ENCODE measurements around the gene CAMK1D. TPM values are rescaled to one million over a fixed set of nuclear protein-coding genes. Genes with fewer than 3 reads are reported as not detected.

CAMK1D gene
- total and polyA plus RNA-seq, 2 of the 4 experiments (the other 2 are of a cell fraction), result 5.0 to 5.3 TPM

GRCh38 chr10:12643279-12643678 lies 293.9 kb downstream of the CAMK1D start:
- WGBS, 2 experiments (ENCODE audit: extremely low coverage in 2 of 2, insufficient read length in 1 of 2), result 80% methylated on average over 1 of the region's 17 CpGs; no CpG with 5 or more reads in 1 of the 2 experiments
- Histone ChIP-seq H2AK9ac (replicated peaks; ENCODE audit: low read depth, low read length, poor library complexity) (no peak overlapping the region), H3K56ac (ENCODE audit: extremely low read depth, insufficient read depth, low read length) (no peak overlapping the region), H4K91ac (ENCODE audit: insufficient read depth, low read depth, low read length) (no peak overlapping the region), H3K4me1 (ENCODE audit: control insufficient read depth, insufficient read depth, low read length) (no peaks in the 10 kb centered on the region), H2BK20ac (ENCODE audit: low read depth, low read length) (no peak overlapping the region), H3K18ac (ENCODE audit: low read depth, low read length) (no peak overlapping the region), H3K9ac (ENCODE audit: low read depth, low read length) (no peak overlapping the region), H3K27ac (ENCODE audit: insufficient read depth, low read length) (no peak overlapping the region), H3K79me1 (ENCODE audit: low read depth in 1 of 2, low read length in 2 of 2) (no peaks in the 10 kb centered on the region), H4K5ac (ENCODE audit: low read depth, low read length) (no peak overlapping the region), H3K4me2 (ENCODE audit: low read depth, low read length) (no peak overlapping the region), H3K27me3 (ENCODE audit: control insufficient read depth, insufficient read depth, low read length) (peaks cover 4% of the 10 kb centered on the region; the same call in 1 of the 2 replicates), H3K36me3 (ENCODE audit: control insufficient read depth, insufficient read depth, low read length) (no peaks in the 10 kb centered on the region), H3K4me3 (ENCODE audit: insufficient read depth, low read depth, low read length) (no peak overlapping the region), H4K20me1 (ENCODE audit: insufficient read depth, low read length) (no peaks in the 10 kb centered on the region), H3K23ac (ENCODE audit: low read depth, low read length) (no peak overlapping the region), H4K8ac (ENCODE audit: low read depth in 2 of 2, low read length in 2 of 2) (no peak overlapping the region), H3K9me1 (ENCODE audit: insufficient read depth, low read length) (no peaks in the 10 kb centered on the region), H3K14ac (replicated peaks; ENCODE audit: low read depth, low read length) (no peak overlapping the region), H2BK120ac (ENCODE audit: low read depth, low read length) (no peak overlapping the region), H3K9me3 (ENCODE audit: control insufficient read depth, insufficient read depth, low read length) (no peaks in the 10 kb centered on the region), H2BK5ac (ENCODE audit: low read depth, low read length, poor library complexity, severe bottlenecking) (no peak overlapping the region), H2BK15ac (ENCODE audit: low read depth, low read length) (no peak overlapping the region), H2AK5ac (ENCODE audit: low read depth, low read length) (no peak overlapping the region), H3K4ac (ENCODE audit: low read depth, low read length) (no peak overlapping the region), H2AFZ (replicated peaks; ENCODE audit: low read length, poor library complexity) (no peak overlapping the region)
- BruUV-seq (replicated peaks), result no TSS peak
- DNase-seq (no peak), ATAC-seq (ENCODE audit: low read depth) (no peak)
- in situ Hi-C loops (cut with MboI; ENCODE audit: low sequenced_read_pairs), result no loop called here
- CTCF ChIA-PET, result no interaction called here
- dilution Hi-C loops (cut with HindIII; ENCODE audit: low sequenced_read_pairs, unreplicated experiment), result no loop called here
- TF ChIP-seq CTCF (conservative IDR thresholded peaks at IDR 0.05; ENCODE audit: low read depth, low read length) (no peak), MXI1 (IDR thresholded peaks at IDR 0.05; ENCODE audit: borderline replicate concordance, low read depth, low read length) (no peak), SMC3 (IDR thresholded peaks at IDR 0.05; ENCODE audit: low read depth, low read length) (no peak), RAD21 (IDR thresholded peaks at IDR 0.05; ENCODE audit: low read length) (no peak), BHLHE40 (IDR thresholded peaks at IDR 0.05; ENCODE audit: low read depth, low read length) (no peak), ELK1 (IDR thresholded peaks at IDR 0.05; ENCODE audit: borderline replicate concordance, low read depth, low read length) (no peak), RCOR1 (IDR thresholded peaks at IDR 0.05; ENCODE audit: insufficient replicate concordance, low read length) (no peak), FOS (IDR thresholded peaks at IDR 0.05; ENCODE audit: low read depth, low read length) (no peak), POLR2A (IDR thresholded peaks at IDR 0.05; ENCODE audit: low read depth, low read length) (no peak), RFX5 (IDR thresholded peaks at IDR 0.05; ENCODE audit: low read depth, low read length) (no peak), MAZ (IDR thresholded peaks at IDR 0.05; ENCODE audit: borderline replicate concordance, low read depth, low read length) (no peak), MAFK (IDR thresholded peaks at IDR 0.05; ENCODE audit: low read depth, low read length) (no peak), NFE2L2 (IDR thresholded peaks at IDR 0.05; ENCODE audit: low read depth, low read length) (no peak), USF2 (IDR thresholded peaks at IDR 0.05; ENCODE audit: low read depth, low read length) (no peak), CHD1 (IDR thresholded peaks at IDR 0.05; ENCODE audit: low read depth, low read length) (no peak)
- POLR2A ChIA-PET (ENCODE audit: unreplicated experiment), result no interaction called here
- intact Hi-C loops (cut with micrococcal nuclease), result no loop called here

All from IMR-90 (cell line).